ENCODE data around the gene PKN2.

DNA sequence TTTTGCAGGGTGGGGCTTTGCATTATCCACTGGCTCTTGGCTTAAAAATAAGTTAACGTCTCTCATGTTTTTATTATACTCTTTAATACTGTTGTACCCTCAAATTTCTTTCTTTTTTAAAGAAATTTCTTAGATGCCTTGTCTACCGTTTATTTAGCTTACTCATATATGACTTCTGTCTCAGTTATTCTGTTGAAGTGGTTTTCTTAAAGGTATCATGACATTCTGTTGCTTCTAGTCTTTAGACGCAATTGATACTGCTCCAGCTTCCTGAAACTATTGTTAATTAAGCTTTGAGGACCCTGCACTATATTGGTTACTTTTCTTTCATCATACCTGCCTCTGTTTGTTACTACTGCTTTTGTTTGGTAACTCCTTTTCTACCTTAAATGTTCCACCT, 11.7 kb downstream of the PKN2 start:
- TF ChIP-seq EZH2 (IDR thresholded peaks at IDR 0.05; ENCODE audit: low read length, missing control alignments) = no peak
- TF ChIP-seq, protein P1, sequence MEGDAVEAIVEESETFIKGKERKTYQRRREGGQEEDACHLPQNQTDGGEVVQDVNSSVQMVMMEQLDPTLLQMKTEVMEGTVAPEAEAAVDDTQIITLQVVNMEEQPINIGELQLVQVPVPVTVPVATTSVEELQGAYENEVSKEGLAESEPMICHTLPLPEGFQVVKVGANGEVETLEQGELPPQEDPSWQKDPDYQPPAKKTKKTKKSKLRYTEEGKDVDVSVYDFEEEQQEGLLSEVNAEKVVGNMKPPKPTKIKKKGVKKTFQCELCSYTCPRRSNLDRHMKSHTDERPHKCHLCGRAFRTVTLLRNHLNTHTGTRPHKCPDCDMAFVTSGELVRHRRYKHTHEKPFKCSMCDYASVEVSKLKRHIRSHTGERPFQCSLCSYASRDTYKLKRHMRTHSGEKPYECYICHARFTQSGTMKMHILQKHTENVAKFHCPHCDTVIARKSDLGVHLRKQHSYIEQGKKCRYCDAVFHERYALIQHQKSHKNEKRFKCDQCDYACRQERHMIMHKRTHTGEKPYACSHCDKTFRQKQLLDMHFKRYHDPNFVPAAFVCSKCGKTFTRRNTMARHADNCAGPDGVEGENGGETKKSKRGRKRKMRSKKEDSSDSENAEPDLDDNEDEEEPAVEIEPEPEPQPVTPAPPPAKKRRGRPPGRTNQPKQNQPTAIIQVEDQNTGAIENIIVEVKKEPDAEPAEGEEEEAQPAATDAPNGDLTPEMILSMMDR (conservative IDR thresholded peaks at IDR 0.05 in 1 of 2, IDR thresholded peaks at IDR 0.05 in 1 of 2; ENCODE audit: low read depth in 1 of 2, low read length in 2 of 2) = no peak

All from fibroblast of lung (primary cell).